ENCODE data around the gene TMEM181. TPM values are rescaled to one million over a fixed set of nuclear protein-coding genes. Genes with fewer than 3 reads are reported as not detected.
"Not testable (repeated sequence)": the region's sequence is repeated elsewhere in the genome, so short reads cannot be mapped to it uniquely, and the experiment has no call there.

TMEM181 gene
- polyA plus RNA-seq, 4 donors = 23.2 to 25.5 (median 24.4) TPM

- DNase-seq (ENCODE audit: low read depth in 4 of 4, low spot score in 3 of 4) = no peak
Measured at GRCh38 chr6:158653577-158654354, 93.9 kb downstream of the TMEM181 start.

- DNase-seq (ENCODE audit: low read depth in 4 of 4, low spot score in 3 of 4) = no peak
Measured at GRCh38 chr6:158654498-158654897, 94.6 kb downstream of the TMEM181 start.

DNA sequence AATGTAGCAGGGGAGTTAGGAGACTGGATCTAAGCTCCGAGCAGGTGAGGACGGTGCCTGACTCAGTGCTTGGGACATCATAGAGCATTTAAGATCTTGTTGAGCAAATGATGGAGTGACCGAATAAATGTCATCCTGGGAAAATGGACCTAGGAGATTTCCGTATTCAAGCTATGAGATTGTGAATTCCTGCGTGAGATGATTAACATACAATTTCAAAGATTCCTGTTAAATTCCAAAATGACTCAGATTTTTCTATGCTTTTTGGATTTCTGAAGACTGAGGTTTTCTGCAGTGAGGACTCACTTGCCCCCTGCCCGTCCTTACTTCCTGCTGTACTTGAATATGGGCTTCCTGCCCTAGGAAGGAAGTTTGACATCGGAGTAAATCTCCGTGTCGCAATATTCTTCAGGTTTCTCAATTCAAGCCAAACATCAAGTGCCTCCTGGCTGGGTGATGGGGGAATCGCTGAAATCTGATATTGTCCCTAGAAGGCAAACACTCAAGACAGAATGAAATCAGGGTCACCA is 95.1 kb downstream of the TMEM181 start:
- no peak for DNase-seq (ENCODE audit: low read depth in 4 of 4, low spot score in 3 of 4)

DNA sequence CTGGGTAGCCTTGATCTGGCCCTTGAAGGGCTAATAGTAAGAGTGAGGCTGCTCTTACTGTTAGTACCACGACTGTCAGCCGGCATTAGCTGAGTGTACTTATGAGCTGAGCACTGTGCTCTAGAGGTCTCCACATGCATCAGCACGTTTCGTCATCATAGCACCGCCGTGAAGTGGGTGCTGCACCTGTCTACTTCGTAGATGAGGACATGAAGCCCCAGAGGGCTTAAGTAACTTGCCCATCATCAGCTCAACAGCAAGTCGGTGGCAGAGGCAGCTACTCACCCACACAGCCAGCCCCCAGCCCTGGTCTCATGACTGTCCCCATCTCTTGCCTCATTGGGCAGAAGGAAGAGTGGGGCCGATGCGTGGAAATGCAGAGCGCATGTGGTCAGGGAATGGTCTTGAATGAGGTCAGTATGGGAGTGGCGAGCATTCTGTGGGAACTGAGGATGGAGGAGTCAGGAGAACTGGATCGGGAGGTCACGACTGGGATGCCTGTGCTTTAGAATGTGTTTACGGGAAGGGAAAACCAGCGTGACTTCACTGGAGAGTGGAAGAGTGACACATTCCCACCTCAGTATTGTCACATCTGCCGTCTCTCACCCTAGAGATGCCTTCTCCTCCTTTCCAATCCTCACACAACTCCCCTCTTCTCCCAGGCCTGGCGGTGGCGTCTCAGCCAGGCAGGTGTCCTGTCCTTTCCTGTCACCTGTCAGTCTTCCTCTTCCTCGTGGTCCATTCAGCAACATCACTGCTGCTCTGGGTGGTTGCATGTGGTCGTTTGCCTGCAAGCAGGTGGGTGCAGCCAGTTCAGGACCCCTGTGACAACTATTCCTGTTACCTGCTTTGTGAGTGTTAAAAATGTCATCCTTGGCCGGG is 95.9 kb downstream of the TMEM181 start:
- no peak for DNase-seq (ENCODE audit: low read depth in 4 of 4, low spot score in 3 of 4)

DNA sequence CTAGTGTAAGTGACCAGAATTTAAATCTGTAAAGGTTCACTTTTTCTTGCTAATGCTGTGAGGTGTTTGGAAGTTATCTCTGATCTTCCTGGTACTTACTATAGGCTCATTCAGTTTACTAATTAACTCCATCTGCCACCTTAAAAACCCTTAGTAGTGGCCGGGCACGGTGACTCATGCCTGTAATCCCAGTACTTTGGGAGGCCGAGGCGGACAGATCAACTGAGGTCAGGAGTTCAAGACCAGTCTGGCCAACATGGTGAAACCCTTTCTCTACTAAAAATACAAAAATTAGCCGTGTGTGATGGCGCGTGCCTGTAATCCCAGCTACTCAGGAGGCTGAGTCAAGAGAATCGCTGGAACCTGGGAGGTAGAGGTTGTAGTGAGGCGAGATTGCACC is 97.1 kb downstream of the TMEM181 start:
- DNase-seq (ENCODE audit: low read depth in 4 of 4, low spot score in 3 of 4) = not testable (repeated sequence)

- DNase-seq (ENCODE audit: low read depth in 4 of 4, low spot score in 3 of 4) = no peak
Measured at GRCh38 chr6:158660333-158660754, 100.5 kb downstream of the TMEM181 start.

- DNase-seq (ENCODE audit: low read depth in 4 of 4, low spot score in 3 of 4) = no peak
Measured at GRCh38 chr6:158661156-158661685, 101.3 kb downstream of the TMEM181 start.

GRCh38 chr6:158662607-158662953 is 102.7 kb downstream of the TMEM181 start:
- DNase-seq (ENCODE audit: low read depth in 4 of 4, low spot score in 3 of 4) = no peak

- no peak for DNase-seq (ENCODE audit: low read depth in 4 of 4, low spot score in 3 of 4)
Measured at GRCh38 chr6:158662954-158663624, 103.2 kb downstream of the TMEM181 start.

DNA sequence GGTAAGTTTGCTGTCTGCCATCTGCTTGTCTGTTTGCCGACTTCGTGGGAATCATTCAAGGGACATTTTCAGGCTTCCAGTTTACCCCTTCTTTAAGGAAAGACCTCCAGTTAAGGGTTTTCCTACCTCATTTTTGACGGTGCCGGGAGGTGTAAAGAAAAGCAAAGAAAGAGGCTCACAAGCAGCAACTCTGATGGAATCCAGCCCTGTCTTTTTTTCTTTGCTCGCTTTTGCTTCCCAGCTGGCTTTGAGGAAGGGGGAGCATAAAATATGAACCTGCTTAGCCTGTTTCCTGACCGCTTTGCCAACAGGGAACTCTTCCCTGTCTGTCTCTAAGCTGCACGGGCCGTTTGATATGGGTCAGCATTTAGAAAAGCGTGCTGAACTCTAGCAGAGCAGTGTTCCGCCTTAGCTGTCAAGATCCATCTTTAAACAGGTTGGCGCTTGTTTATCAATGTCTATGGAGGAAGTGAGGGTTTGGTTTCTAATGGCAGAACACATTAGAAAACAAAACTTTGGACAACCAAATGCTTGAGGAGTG is 103.8 kb downstream of the TMEM181 start:
- DNase-seq (ENCODE audit: low read depth in 4 of 4, low spot score in 3 of 4) = no peak

DNA sequence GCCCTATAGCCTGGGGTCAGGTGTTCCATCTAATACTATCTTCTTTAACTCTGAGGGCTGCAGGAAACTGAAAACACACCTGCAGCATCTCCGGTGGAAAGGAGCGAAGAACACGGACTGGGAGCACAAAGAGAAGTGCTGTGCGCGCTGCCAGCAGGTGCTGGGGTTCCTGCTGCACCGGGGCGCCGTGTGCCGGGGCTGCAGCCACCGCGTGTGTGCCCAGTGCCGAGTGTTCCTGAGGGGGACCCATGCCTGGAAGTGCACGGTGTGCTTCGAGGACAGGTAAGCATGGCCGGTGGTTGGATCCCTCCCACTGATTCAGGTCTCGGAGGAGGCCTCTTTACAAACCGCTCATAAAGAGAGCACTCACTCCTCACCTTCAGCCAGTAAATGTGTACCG is 105.4 kb downstream of the TMEM181 start:
- DNase-seq (ENCODE audit: low read depth in 4 of 4, low spot score in 3 of 4) = no peak

DNA sequence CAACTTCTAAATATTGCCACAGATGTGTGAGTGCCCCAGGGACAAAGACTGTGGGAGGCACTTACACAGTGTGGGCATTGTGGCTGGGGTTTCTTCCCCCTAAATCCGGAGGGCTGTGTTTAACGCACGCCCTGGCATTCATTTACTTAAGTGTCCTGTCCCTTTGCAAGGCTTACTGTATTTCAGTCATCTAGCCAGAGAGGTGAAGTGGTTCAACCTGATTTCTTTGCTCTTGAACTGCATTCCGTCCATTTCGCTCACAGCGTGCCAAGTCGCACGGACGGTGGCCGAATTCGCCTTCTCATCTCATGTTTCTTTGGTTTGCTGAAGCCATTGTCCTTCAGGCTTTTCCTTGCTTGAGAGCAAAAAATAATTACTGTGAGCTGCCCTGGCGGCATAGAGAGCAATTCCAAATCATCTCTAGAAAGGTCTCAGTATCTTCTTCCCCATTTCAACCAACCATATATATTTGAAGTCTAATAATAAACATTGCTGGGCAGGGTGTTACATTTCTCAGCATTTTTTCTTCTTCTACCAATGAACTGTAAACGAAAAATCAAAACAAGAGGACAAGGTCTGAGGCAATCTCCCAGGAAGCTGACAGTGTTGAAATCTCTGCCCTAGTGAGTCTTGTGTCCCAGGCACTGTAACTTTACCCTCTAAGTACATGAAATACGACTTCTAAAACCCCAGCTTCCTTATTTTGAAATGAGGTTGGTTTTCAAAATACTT is 106.9 kb downstream of the TMEM181 start:
- DNase-seq (ENCODE audit: low read depth in 4 of 4, low spot score in 3 of 4) = no peak

- DNase-seq (ENCODE audit: low read depth in 4 of 4, low spot score in 3 of 4) = no peak
Measured at GRCh38 chr6:158667360-158667981, 107.6 kb downstream of the TMEM181 start.

DNA sequence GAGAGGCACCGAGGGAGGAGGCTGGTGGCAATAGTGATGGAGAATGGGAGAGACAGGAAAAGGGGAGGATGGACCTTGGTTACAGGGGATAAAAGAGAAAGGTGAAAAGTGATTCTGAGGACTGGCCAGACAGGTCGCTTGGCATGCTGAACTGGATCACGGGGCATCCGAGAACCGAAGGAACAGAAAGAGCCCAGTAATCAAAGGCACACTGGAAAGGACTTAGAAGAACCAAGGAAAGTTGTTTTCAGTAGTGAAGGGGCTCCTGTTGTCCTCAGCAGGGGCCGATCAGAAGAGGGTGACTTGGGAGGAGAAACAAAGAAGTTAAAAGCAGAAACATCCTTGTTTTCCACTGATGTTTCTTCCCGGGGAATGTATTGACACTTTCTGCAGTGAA is 108.8 kb downstream of the TMEM181 start:
- no peak for DNase-seq (ENCODE audit: low read depth in 4 of 4, low spot score in 3 of 4)

DNA sequence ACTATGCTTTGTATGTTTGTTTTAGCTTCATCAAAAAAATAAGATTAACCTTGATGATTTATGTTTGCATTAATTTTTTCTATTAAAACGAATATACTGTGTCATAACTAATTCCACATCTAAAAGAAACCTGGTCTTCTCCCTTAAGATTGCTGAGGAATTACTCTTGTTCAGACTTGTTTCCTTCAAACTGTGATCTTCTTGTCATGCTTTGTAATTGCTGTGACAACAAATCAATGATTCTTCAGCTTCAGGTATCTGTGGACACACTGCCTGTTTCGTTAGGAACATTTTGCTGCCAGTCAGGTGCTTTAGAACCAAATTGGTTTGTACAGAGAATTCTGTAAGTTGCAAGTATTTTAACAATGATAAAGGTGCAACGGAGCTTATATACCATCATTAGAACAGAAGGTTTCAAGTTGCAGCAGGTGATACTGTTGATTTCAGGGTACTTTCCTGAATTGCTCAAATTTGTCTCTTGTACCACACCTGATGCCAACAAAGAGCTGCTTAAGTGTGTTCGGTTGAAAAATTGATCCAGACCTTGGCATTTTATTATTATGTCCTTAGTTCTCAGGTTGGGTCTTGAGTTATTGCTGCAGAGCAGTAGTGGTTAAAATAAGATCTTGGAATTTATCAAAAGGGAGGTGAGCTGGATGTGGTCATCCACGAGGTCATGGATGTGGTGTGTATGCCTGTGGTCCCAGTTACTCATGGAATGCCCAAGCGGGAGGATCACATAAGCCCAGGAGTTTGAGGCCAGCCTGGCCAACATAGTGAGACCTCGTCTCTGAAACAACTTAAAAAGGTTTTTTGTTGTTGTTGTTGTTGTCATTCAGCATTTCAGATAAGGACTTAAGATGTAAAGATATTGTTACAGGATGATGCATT is 109.5 kb downstream of the TMEM181 start:
- DNase-seq (ENCODE audit: low read depth in 4 of 4, low spot score in 3 of 4) = no peak

- not testable (repeated sequence) for DNase-seq (ENCODE audit: low read depth in 4 of 4, low spot score in 3 of 4)
Measured at GRCh38 chr6:158672119-158672518, 112.2 kb downstream of the TMEM181 start.

DNA sequence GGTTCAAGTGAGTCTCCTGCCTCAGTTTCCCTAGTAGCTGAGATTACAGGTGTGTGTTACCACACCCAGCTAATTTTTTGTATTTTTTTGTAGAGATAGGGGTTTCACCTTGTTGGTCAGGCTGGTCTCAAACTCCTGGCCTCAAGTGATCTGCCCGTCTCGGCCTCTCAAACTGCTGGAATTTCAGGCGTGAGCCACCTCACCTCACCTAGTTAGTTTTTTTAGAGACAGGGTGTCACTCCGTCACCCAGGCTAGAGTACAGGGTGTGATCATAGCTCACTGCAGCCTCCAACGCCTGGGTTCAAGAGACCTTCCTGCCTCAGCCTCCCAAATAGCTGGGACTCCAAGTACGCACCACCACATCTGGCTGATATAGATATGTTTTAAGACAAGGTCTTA is 112.8 kb downstream of the TMEM181 start:
- no peak for DNase-seq (ENCODE audit: low read depth in 4 of 4, low spot score in 3 of 4)

- no peak for DNase-seq (ENCODE audit: low read depth in 4 of 4, low spot score in 3 of 4)
Measured at GRCh38 chr6:158674342-158675131, 114.6 kb downstream of the TMEM181 start.

Measured in left renal pelvis (tissue), 4 donors.